Testis (tissue), 3 donors: ENCODE results near the gene LRRD1. TPM values are rescaled to one million over a fixed set of nuclear protein-coding genes. Genes with fewer than 3 reads are reported as not detected.
"Not testable (repeated sequence)": the region's sequence is repeated elsewhere in the genome, so short reads cannot be mapped to it uniquely, and the experiment has no call there.

Source experiments
- DNase-seq: peaks from one replicate; pipeline ENCODE4 v3.0.0-alpha.2; 2019
- H3K27ac ChIP-seq, 2 donors: fragments of 200-600 bp; sonication (generic); one replicate each; pipeline ENCODE4 v1.5.1; 2019
- H3K27me3 ChIP-seq: fragments of 200-600 bp; sonication (generic); one replicate; pipeline ENCODE4 v1.5.1; 2019
- H3K36me3 ChIP-seq: fragments of 200-600 bp; sonication (generic); one replicate; pipeline ENCODE4 v1.5.1; 2017; ENCODE audit warnings: low read depth; ENCODE audit errors: missing control alignments
- H3K4me1 ChIP-seq: fragments of 200-600 bp; sonication (generic); one replicate; pipeline ENCODE4 v1.5.1; 2019
- H3K4me3 ChIP-seq, 2 donors: fragments of 200-600 bp; sonication (generic); one replicate each; pipeline ENCODE4 v1.5.1; 2017 to 2019
- H3K9me3 ChIP-seq: fragments of 200-600 bp; sonication (generic); one replicate; pipeline ENCODE4 v1.5.1; 2017
- CTCF ChIP-seq, 3 experiments: fragments of 450-650 bp in 2 of 3; fragments of 200-600 bp in 1 of 3; sonication (generic) in 1 of 3; IDR thresholded peaks; one replicate each; pipeline ENCODE4 v1.5.1; 2016 to 2019; ENCODE audit warnings: antibody characterized with exemption in 3 of 3, mild to moderate bottlenecking in 2 of 3, moderate library complexity in 1 of 3
- POLR2A ChIP-seq: fragments of 450-650 bp; IDR thresholded peaks from one replicate; pipeline ENCODE4 v1.6.1; 2017; ENCODE audit warnings: antibody characterized with exemption, mild to moderate bottlenecking, moderate library complexity
- WGBS, 2 donors: methylation state at CpG; one replicate each; pipeline ENCODE4 v1.1.5; 2018; 5-methylcytosine and 5-hydroxymethylcytosine counted together
- intact Hi-C: fragments of 100-400 bp; cut with DNase I; formaldehyde crosslinking; loops from one replicate; pipeline ENCODE4 v1.15.1; 2023; ENCODE audit warnings: low total_unique reads
- polyA plus RNA-seq: library from polyadenylated mRNA; stranded (reverse); fragments of 350-450 nt; fragmentation: Illumina TruSeq; extraction: RNeasy Lipid Tissue Mini Kit (QIAGEN cat#74804); gene quantifications from one replicate; pipeline ENCODE4 v1.2.3, GENCODE V29; 2014; ENCODE audit warnings: low read depth, low replicate concordance; ENCODE audit not compliant: insufficient read depth
- total RNA-seq, 2 donors: library from RNA; depleted of rRNA; stranded (reverse); fragments of >200 nt; gene quantifications; one replicate each; pipeline ENCODE4 v1.2.3, GENCODE V29; 2016

LRRD1 gene
- total and polyA plus RNA-seq, 3 donors from 2014 or later: 7.7 to 14.8 (median 8.7) TPM

DNA sequence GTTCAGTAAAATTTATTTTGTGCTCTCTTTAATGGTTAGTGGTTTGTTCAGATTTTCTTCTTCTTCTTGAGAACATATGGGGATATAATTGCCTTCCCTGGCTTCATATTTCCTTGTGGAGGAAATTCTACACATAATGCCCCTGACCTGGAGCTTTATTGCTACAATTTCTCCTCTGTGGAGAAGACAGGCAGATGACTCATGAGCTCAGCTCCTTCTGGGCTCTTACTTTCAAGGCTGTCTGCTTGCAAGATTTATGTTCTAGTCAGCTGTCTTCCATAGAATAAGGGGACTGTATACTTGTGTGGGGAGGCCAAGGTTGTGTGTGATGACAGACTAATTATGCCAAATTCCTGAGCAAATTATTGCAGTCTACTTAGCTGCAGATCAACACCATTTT lies 1.6 kb downstream of the LRRD1 start:
- Histone ChIP-seq H3K4me3 (no peak overlapping the region), H3K4me1 (no peaks in the 10 kb centered on the region), H3K27ac (no peak overlapping the region), H3K36me3 (no peaks in the 10 kb centered on the region), H3K27me3 (no peaks in the 10 kb centered on the region), H3K9me3 (no peaks in the 10 kb centered on the region)
- no peak for DNase-seq
- TF ChIP-seq POLR2A (no peak), CTCF (IDR thresholded peaks at IDR 0.05) (no peak)
- intact Hi-C loops: no loop called here

GRCh38 chr7:92169529-92169928 lies 9.4 kb downstream of the LRRD1 start:
- intact Hi-C loops: not testable (repeated sequence)
- 80 to 85% methylated on average over 2 of the region's 2 CpGs for WGBS, 2 donors

DNA sequence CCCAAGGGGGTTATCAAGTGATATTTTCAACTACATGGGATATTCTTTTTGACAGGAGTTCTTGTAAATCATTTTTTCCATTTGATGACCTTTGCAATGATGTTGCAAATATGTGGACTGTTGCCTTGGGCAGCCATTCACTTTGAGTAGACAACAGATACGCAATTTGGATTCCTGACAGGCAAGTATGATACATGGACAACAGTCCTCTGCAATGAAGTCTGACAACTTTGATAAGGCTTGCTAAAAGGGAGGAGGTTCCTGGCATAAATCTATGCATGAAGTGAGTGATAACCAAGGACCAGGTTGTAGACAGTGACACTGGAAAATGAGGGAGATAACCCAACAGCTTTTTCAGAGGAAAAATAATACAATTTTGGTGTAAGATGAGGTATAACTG lies 17.7 kb downstream of the LRRD1 start:
- Histone ChIP-seq H3K9me3 (no peaks in the 10 kb centered on the region), H3K27me3 (no peaks in the 10 kb centered on the region), H3K36me3 (no peaks in the 10 kb centered on the region), H3K27ac (no peak overlapping the region), H3K4me1 (no peaks in the 10 kb centered on the region), H3K4me3 (no peak overlapping the region)
- no peak for TF ChIP-seq POLR2A
- TF ChIP-seq CTCF (IDR thresholded peaks at IDR 0.05): no peak
- 79 to 92% methylated on average over 1 of the region's 1 CpG for WGBS, 2 donors
- intact Hi-C loops: no loop called here
- DNase-seq: no peak

More at GRCh38 chr7:92169529-92169928, 9.4 kb downstream of the LRRD1 start:
- not testable (repeated sequence) for H3K36me3 ChIP-seq, DNase-seq, H3K4me1 ChIP-seq, H3K4me3 ChIP-seq, H3K9me3 ChIP-seq, H3K27me3 ChIP-seq, H3K27ac ChIP-seq

- Histone ChIP-seq H3K36me3 (no peaks in the 10 kb centered on the region), H3K9me3 (no peaks in the 10 kb centered on the region), H3K27me3 (no peaks in the 10 kb centered on the region), H3K4me3 (no peak overlapping the region), H3K4me1 (no peaks in the 10 kb centered on the region), H3K27ac (no peak overlapping the region)
- 92 to 95% methylated on average over 3 of the region's 3 CpGs for WGBS, 2 donors
- DNase-seq: no peak
- TF ChIP-seq POLR2A: no peak
- no peak for TF ChIP-seq CTCF (IDR thresholded peaks at IDR 0.05)
- intact Hi-C loops: no loop called here
Observed at GRCh38 chr7:92158660-92159575, 20.0 kb downstream of the LRRD1 start.

GRCh38 chr7:92156990-92157389 lies 22.0 kb downstream of the LRRD1 start:
- Histone ChIP-seq H3K4me3 (no peak overlapping the region), H3K27me3 (no peaks in the 10 kb centered on the region), H3K4me1 (no peaks in the 10 kb centered on the region), H3K27ac (no peak overlapping the region), H3K36me3 (no peaks in the 10 kb centered on the region), H3K9me3 (no peaks in the 10 kb centered on the region)
- no peak for DNase-seq
- intact Hi-C loops: no loop called here
- TF ChIP-seq CTCF (IDR thresholded peaks at IDR 0.05) (no peak), POLR2A (no peak)
